ENCODE measurements around the gene TRIO. TPM values are rescaled to one million over a fixed set of nuclear protein-coding genes. Genes with fewer than 3 reads are reported as not detected.

TRIO gene
- total RNA-seq, 4 donors from 2014 or later, result 21.2 to 105 (median 47.6) TPM

GRCh38 chr5:14343376-14343775 lies 200.2 kb downstream of the TRIO start:
- no peak for TF ChIP-seq CTCF (IDR thresholded peaks at IDR 0.05)
- no peak for TF ChIP-seq POLR2A (IDR thresholded peaks at IDR 0.05)
- DNase-seq, result no peak
- 83 to 85% methylated on average over 4 of the region's 4 CpGs for WGBS, 2 donors
- Histone ChIP-seq H3K9me3 (no peaks in the 10 kb centered on the region), H3K4me3 (no peak overlapping the region), H3K4me1 (peaks cover 0 to 11% (median 6%) of the 10 kb centered on the region in 3 donors), H3K36me3 (peaks cover 0 to 42% (median 0%) of the 10 kb centered on the region in 3 donors), H3K27ac (no peak overlapping the region), H3K27me3 (no peaks in the 10 kb centered on the region)
- intact Hi-C loops (cut with DNase I), result no loop called here

GRCh38 chr5:14347522-14347921 lies 204.4 kb downstream of the TRIO start:
- peaks cover 0 to 17% (median 0%) of the 10 kb centered on the region in 3 donors for H3K36me3 ChIP-seq
- peaks cover 0 to 18% (median 0%) of the 10 kb centered on the region in 3 donors for H3K4me1 ChIP-seq
- intact Hi-C loops (cut with DNase I), result no loop called here
- no peaks in the 10 kb centered on the region for H3K27me3 ChIP-seq
- no peaks in the 10 kb centered on the region for H3K9me3 ChIP-seq
- H3K4me3 ChIP-seq, result no peak overlapping the region
- 61 to 74% methylated on average over 7 of the region's 7 CpGs for WGBS, 2 donors
- TF ChIP-seq POLR2A (IDR thresholded peaks at IDR 0.05) (no peak), CTCF (IDR thresholded peaks at IDR 0.05) (no peak)
- no peak overlapping the region for H3K27ac ChIP-seq
- no peak for DNase-seq

GRCh38 chr5:14348142-14348541 lies 205.0 kb downstream of the TRIO start:
- WGBS, 2 donors, result 65 to 73% methylated on average over 5 of the region's 5 CpGs
- Histone ChIP-seq H3K27me3 (no peaks in the 10 kb centered on the region), H3K9me3 (no peaks in the 10 kb centered on the region), H3K4me3 (no peak overlapping the region), H3K4me1 (peaks cover 0 to 16% (median 0%) of the 10 kb centered on the region in 3 donors), H3K27ac (no peak overlapping the region), H3K36me3 (peaks cover 0 to 17% (median 0%) of the 10 kb centered on the region in 3 donors)
- no peak for DNase-seq
- TF ChIP-seq CTCF (IDR thresholded peaks at IDR 0.05) (no peak), POLR2A (IDR thresholded peaks at IDR 0.05) (no peak)
- intact Hi-C loops (cut with DNase I), result no loop called here

- H3K4me1 ChIP-seq, result peaks cover 0 to 16% (median 0%) of the 10 kb centered on the region in 3 donors
- WGBS, 2 donors, result 87 to 91% methylated on average over 8 of the region's 8 CpGs
- peaks cover 0 to 17% (median 0%) of the 10 kb centered on the region in 3 donors for H3K36me3 ChIP-seq
- no peak overlapping the region for H3K27ac ChIP-seq
- TF ChIP-seq POLR2A (IDR thresholded peaks at IDR 0.05) (no peak), CTCF (IDR thresholded peaks at IDR 0.05) (no peak)
- no peak for DNase-seq
- no peaks in the 10 kb centered on the region for H3K27me3 ChIP-seq
- intact Hi-C loops (cut with DNase I), result no loop called here
- H3K4me3 ChIP-seq, result no peak overlapping the region
- no peaks in the 10 kb centered on the region for H3K9me3 ChIP-seq
Measured at GRCh38 chr5:14349029-14349428, 205.9 kb downstream of the TRIO start.

- Histone ChIP-seq H3K27me3 (no peaks in the 10 kb centered on the region), H3K4me3 (no peak overlapping the region), H3K36me3 (peaks cover 0 to 13% (median 0%) of the 10 kb centered on the region in 3 donors), H3K9me3 (no peaks in the 10 kb centered on the region), H3K27ac (no peak overlapping the region), H3K4me1 (peaks cover 0 to 18% (median 0%) of the 10 kb centered on the region in 3 donors)
- intact Hi-C loops (cut with DNase I), result no loop called here
- no peak for DNase-seq
- TF ChIP-seq CTCF (IDR thresholded peaks at IDR 0.05), result no peak
- no peak for TF ChIP-seq POLR2A (IDR thresholded peaks at IDR 0.05)
- 70 to 89% methylated on average over 7 of the region's 7 CpGs for WGBS, 2 donors
Measured at GRCh38 chr5:14351086-14351661, 208.0 kb downstream of the TRIO start.
